A673 (cell line): ENCODE data around the gene ERG. TPM values are rescaled to one million over a fixed set of nuclear protein-coding genes. Genes with fewer than 3 reads are reported as not detected.

Experiments used
- BruUV-seq: library from RNA; stranded (reverse); fragments of 400-500 nt; replicated peaks from 2 replicates; lab custom pipeline; 2021; lab: Mats Ljungman, UMichigan
- CTCF ChIA-PET: fragments of 300-600 bp; sonication (Branson Sonifier 250); formaldehyde crosslinking; loops from one replicate; lab custom pipeline; 2022; ENCODE audit warnings: antibody characterized with exemption; lab: Charles Lee
- POLR2A ChIA-PET: fragments of 300-600 bp; sonication (Branson Sonifier 250); formaldehyde crosslinking; loops from one replicate; lab custom pipeline; 2022; ENCODE audit warnings: antibody characterized with exemption; ENCODE audit not compliant: low non-redundant PET; lab: Charles Lee
- DNase-seq: peaks from one replicate; pipeline ENCODE4 v3.0.0-alpha.2; 2015; ENCODE audit warnings: low spot score
- H3K27ac ChIP-seq: fragments of 200-600 bp; sonication (generic); 2 replicates; pipeline ENCODE4 v1.5.1; 2016; ENCODE audit warnings: mixed run types, low read depth, mild to moderate bottlenecking, mixed read lengths, antibody characterized with exemption, low read length; ENCODE audit not compliant: poor library complexity, severe bottlenecking
- H3K27me3 ChIP-seq: fragments of 200-600 bp; sonication (generic); replicated peaks from 2 replicates; pipeline ENCODE4 v1.6.1; 2017; ENCODE audit warnings: mixed run types, low read depth, mild to moderate bottlenecking, mixed read lengths, antibody characterized with exemption, low read length; ENCODE audit not compliant: insufficient read depth, poor library complexity
- H3K36me3 ChIP-seq: fragments of 200-600 bp; sonication (generic); 2 replicates; pipeline ENCODE4 v1.6.1; 2016; ENCODE audit warnings: mixed run types, mild to moderate bottlenecking, mixed read lengths, antibody characterized with exemption, low read length; ENCODE audit not compliant: insufficient read depth, poor library complexity, severe bottlenecking
- H3K4me1 ChIP-seq: fragments of 200-600 bp; sonication (generic); 2 replicates; pipeline ENCODE4 v1.6.1; 2017; ENCODE audit warnings: mixed run types, mild to moderate bottlenecking, mixed read lengths, antibody characterized with exemption, low read length; ENCODE audit not compliant: insufficient read depth, poor library complexity, severe bottlenecking
- H3K4me3 ChIP-seq: fragments of 200-600 bp; sonication (generic); 2 replicates; pipeline ENCODE4 v1.5.1; 2016; ENCODE audit warnings: low read depth, mixed run types, mild to moderate bottlenecking, mixed read lengths, low read length; ENCODE audit not compliant: poor library complexity, severe bottlenecking
- H3K9me3 ChIP-seq: fragments of 200-600 bp; sonication (generic); 2 replicates; pipeline ENCODE4 v1.6.1; 2016; ENCODE audit warnings: mixed run types, low read depth, mild to moderate bottlenecking, mixed read lengths, antibody characterized with exemption, low read length; ENCODE audit not compliant: poor library complexity, severe bottlenecking
- CTCF ChIP-seq: fragments of 300-800, 200-600 bp; sonication (generic); conservative IDR thresholded peaks from 2 replicates; pipeline ENCODE4 v1.5.1; 2017; ENCODE audit warnings: low read depth, mild to moderate bottlenecking, antibody characterized with exemption, low read length, moderate library complexity, mixed read lengths
- EZH2 ChIP-seq: fragments of 200-600 bp; sonication (generic); IDR thresholded peaks from 2 replicates; pipeline ENCODE4 v1.6.1; 2017; ENCODE audit warnings: borderline replicate concordance, low read depth, mild to moderate bottlenecking, mixed read lengths, antibody characterized with exemption, low read length; ENCODE audit not compliant: poor library complexity, severe bottlenecking
- intact Hi-C: fragments of 100-400 bp; cut with micrococcal nuclease; formaldehyde crosslinking; loops from one replicate; pipeline ENCODE4 v1.10.0; 2022; ENCODE audit not compliant: unreplicated experiment
- total RNA-seq: library from RNA; stranded (reverse); gene quantifications from 2 replicates; pipeline ENCODE4 v1.2.3, GENCODE V29; 2021

The ERG gene
- total RNA-seq, 1 experiment from 2014 or later: not detected

- CTCF ChIA-PET: no interaction called here
- Histone ChIP-seq H3K9me3 (no peaks in the 10 kb centered on the region), H3K27ac (no peak overlapping the region), H3K36me3 (no peaks in the 10 kb centered on the region), H3K27me3 (peaks cover 10% of the 10 kb centered on the region), H3K4me1 (no peaks in the 10 kb centered on the region), H3K4me3 (no peak overlapping the region)
- TF ChIP-seq EZH2 (no peak), CTCF (no peak)
- BruUV-seq: no TSS peak
- intact Hi-C loops: no loop called here
- no peak for DNase-seq
- POLR2A ChIA-PET: no interaction called here
These were observed 84.2 kb downstream of the ERG start for GRCh38 chr21:38413958-38414548.

- Histone ChIP-seq H3K27me3 (peaks cover 14% of the 10 kb centered on the region), H3K9me3 (no peaks in the 10 kb centered on the region), H3K4me3 (no peak overlapping the region), H3K27ac (no peak overlapping the region), H3K36me3 (no peaks in the 10 kb centered on the region), H3K4me1 (no peaks in the 10 kb centered on the region)
- POLR2A ChIA-PET: no interaction called here
- intact Hi-C loops: no loop called here
- no TSS peak for BruUV-seq
- CTCF ChIA-PET: no interaction called here
- DNase-seq: no peak
- no peak for TF ChIP-seq CTCF
- no peak for TF ChIP-seq EZH2
These were observed 87.8 kb downstream of the ERG start for GRCh38 chr21:38410466-38410865.

- BruUV-seq: no TSS peak
- no peak for DNase-seq
- H3K36me3 ChIP-seq: no peaks in the 10 kb centered on the region
- H3K4me1 ChIP-seq: no peaks in the 10 kb centered on the region
- intact Hi-C loops: no loop called here
- H3K9me3 ChIP-seq: no peaks in the 10 kb centered on the region
- H3K4me3 ChIP-seq: no peak overlapping the region
- ChIA-PET CTCF (no interaction called here), POLR2A (no interaction called here)
- H3K27ac ChIP-seq: no peak overlapping the region
- TF ChIP-seq EZH2 (no peak), CTCF (no peak)
- H3K27me3 ChIP-seq: peaks cover 14% of the 10 kb centered on the region
These were observed 88.4 kb downstream of the ERG start for GRCh38 chr21:38409907-38410306.
